ENCODE data around the gene ICA1.

DNA sequence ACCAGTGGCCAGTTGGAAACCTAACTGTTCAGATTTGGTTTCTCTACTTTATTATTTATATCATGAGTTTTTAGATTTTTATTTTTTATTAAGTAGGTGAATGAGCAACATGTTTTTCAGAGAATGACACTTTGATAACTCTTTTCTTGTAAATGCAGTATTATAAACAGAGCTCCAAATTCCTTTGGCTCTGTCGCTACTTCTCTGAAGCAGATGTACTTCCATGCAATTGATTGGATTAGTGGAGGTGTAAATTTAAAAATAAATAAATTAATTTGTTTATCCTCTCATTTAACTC, 34.3 kb upstream of the ICA1 start:
- TF ChIP-seq, protein P1, sequence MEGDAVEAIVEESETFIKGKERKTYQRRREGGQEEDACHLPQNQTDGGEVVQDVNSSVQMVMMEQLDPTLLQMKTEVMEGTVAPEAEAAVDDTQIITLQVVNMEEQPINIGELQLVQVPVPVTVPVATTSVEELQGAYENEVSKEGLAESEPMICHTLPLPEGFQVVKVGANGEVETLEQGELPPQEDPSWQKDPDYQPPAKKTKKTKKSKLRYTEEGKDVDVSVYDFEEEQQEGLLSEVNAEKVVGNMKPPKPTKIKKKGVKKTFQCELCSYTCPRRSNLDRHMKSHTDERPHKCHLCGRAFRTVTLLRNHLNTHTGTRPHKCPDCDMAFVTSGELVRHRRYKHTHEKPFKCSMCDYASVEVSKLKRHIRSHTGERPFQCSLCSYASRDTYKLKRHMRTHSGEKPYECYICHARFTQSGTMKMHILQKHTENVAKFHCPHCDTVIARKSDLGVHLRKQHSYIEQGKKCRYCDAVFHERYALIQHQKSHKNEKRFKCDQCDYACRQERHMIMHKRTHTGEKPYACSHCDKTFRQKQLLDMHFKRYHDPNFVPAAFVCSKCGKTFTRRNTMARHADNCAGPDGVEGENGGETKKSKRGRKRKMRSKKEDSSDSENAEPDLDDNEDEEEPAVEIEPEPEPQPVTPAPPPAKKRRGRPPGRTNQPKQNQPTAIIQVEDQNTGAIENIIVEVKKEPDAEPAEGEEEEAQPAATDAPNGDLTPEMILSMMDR (tag by site-specific recombination; IDR thresholded peaks at IDR 0.05), result no peak
- TF ChIP-seq SP2 (tag by site-specific recombination; IDR thresholded peaks at IDR 0.05), result no peak
- TF ChIP-seq YY1 (tag by site-specific recombination; IDR thresholded peaks at IDR 0.05), result no peak
- TF ChIP-seq ZNF10 (tag by site-specific recombination; IDR thresholded peaks at IDR 0.05), result no peak
- TF ChIP-seq, protein P2, sequence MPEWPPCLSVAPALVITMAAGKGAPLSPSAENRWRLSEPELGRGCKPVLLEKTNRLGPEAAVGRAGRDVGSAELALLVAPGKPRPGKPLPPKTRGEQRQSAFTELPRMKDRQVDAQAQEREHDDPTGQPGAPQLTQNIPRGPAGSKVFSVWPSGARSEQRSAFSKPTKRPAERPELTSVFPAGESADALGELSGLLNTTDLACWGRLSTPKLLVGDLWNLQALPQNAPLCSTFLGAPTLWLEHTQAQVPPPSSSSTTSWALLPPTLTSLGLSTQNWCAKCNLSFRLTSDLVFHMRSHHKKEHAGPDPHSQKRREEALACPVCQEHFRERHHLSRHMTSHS (tag by site-specific recombination; IDR thresholded peaks at IDR 0.05), result no peak
- TF ChIP-seq ZNF747 (tag by site-specific recombination; IDR thresholded peaks at IDR 0.05), result no peak
- TF ChIP-seq HOXA7 (CRISPR knock-in tag; IDR thresholded peaks at IDR 0.05; ENCODE audit: borderline replicate concordance), result no peak
- no peak for TF ChIP-seq ZNF624 (tag by site-specific recombination; IDR thresholded peaks at IDR 0.05)
- TF ChIP-seq ZNF549 (tag by site-specific recombination; IDR thresholded peaks at IDR 0.05), result no peak
- TF ChIP-seq SP7 (tag by site-specific recombination; IDR thresholded peaks at IDR 0.05), result no peak
- TF ChIP-seq, protein P3, sequence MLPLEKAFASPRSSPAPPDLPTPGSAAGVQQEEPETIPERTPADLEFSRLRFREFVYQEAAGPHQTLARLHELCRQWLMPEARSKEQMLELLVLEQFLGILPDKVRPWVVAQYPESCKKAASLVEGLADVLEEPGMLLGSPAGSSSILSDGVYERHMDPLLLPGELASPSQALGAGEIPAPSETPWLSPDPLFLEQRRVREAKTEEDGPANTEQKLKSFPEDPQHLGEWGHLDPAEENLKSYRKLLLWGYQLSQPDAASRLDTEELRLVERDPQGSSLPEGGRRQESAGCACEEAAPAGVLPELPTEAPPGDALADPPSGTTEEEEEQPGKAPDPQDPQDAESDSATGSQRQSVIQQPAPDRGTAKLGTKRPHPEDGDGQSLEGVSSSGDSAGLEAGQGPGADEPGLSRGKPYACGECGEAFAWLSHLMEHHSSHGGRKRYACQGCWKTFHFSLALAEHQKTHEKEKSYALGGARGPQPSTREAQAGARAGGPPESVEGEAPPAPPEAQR (tag by site-specific recombination; IDR thresholded peaks at IDR 0.05), result no peak
- TF ChIP-seq ZNF223 (tag by site-specific recombination; IDR thresholded peaks at IDR 0.05), result no peak
- TF ChIP-seq ZNF558 (tag by site-specific recombination; IDR thresholded peaks at IDR 0.05), result no peak

Measured in HEK293 (cell line).